Stimulated activated CD4-positive, alpha-beta T cell treated with anti-CD3 and anti-CD28 coated beads, Interleukin-12 subunit alpha, Interleukin-12 subunit beta, amount 100 ng/mL, for 24 hours (primary cell): Measurements from ENCODE around the gene CSH1.
"Not testable (repeated sequence)": the region's sequence is repeated elsewhere in the genome, so short reads cannot be mapped to it uniquely, and the experiment has no call there.

Source experiments
- DNase-seq, 2 experiments: peaks; one replicate each; pipeline ENCODE4 v3.0.0-alpha.2; 2020; ENCODE audit warnings: low read depth in 2 of 2

The CSH1 gene

GRCh38 chr17:63904796-63905195, 8.4 kb upstream of the CSH1 start:
- not testable (repeated sequence) for DNase-seq

GRCh38 chr17:63903787-63904201, 7.4 kb upstream of the CSH1 start:
- not testable (repeated sequence) for DNase-seq

DNA sequence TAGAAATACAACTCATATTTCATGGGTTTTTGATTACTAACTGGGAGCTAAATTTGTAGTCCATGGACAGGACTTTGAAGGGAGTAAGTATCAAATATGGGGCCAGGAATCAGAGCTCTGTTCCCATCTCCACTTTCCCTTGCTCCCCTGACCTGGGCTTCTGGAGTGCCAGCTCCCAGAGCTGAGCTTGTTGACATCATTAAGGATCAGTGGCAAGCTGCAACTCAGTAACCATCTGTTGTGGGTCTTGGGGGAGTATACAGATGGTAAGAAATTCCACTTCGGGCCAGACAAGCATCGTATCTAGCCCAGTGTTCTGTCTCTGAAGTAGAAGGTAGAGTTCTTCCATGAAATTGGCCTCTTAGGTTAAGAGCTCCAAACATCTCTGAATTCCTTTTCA, 5.6 kb upstream of the CSH1 start:
- DNase-seq = not testable (repeated sequence)

GRCh38 chr17:63898899-63899798, 2.8 kb upstream of the CSH1 start:
- DNase-seq = peak in 1 of 2 experiments; percentile 11

DNA sequence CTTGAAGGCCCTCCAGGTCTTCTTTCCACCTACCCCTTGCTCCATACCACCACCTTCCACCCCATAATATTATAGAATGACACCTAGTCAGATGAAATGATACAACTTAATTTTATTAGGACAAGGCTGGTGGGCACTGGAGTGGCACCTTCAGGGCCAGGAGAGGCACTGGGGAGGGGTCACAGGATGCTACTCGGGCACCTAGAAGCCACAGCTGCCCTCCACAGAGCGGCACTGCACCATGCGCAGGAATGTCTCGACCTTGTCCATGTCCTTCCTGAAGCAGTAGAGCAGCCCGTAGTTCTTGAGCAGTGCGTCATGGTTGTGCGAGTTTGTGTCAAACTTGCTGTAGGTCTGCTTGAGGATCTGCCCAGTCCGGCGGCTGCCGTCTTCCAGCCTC, 1.6 kb downstream of the CSH1 start:
- not testable (repeated sequence) for DNase-seq

DNA sequence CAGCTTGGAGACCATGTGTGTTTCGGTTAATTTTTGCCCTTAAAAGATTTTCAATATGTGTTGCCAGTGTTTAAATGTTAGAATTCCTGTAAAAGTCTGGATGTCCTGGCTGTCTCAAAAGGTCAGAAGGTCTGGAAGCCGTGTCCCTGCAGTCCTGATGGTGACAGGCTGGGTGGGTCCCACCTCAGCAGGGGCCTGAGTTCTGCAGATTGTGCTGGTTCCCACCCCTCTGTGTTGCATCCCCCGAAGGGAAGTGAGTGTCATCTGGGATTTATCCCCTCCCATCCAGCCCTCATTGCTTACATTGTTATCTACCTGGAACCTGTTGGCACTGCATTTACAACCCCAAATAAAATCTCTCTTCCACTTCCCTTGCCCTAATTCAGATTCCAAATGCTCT, 2.4 kb downstream of the CSH1 start:
- DNase-seq = not testable (repeated sequence)

DNA sequence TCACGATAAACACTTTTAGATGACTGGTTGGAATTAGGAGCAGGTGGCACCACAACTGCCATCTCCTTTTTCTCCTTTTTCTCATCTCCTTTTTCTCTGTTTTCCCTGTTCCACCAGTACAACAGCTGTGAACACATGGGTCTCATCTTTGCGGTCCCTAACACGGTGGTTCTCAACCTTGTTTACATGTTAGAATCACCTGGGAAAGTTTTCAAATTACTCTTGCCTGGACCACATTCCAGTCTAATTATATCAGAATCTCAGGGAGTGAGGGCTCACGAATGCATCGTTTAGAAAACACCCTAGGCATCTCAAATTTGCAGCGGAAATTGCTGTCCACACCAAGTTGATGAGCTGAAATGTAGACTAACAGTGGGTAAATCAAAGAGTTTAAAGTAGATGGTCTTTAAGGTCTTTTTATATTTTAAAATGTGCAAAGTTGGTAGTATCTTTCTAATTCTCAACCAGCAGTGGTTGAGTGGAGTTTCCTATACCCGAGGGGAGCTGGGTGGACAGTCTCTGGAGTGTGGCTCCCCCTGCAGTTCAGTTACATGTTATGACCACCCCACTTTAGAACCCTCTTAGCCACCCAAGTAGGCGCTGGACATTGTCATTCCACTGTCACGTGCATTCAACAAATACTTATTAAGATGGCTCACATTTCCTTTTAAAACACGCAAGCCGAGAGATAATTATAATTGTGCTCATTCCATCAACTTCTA, 3.9 kb downstream of the CSH1 start:
- DNase-seq = not testable (repeated sequence)

GRCh38 chr17:63889026-63889848, 7.1 kb downstream of the CSH1 start:
- DNase-seq = not testable (repeated sequence)

GRCh38 chr17:63885119-63885518, 11.3 kb downstream of the CSH1 start:
- not testable (repeated sequence) for DNase-seq

- not testable (repeated sequence) for DNase-seq
Observed at GRCh38 chr17:63882626-63883126, 13.7 kb downstream of the CSH1 start.

GRCh38 chr17:63881935-63882601, 14.3 kb downstream of the CSH1 start, which contains the start of gene GH2:
Gene GH2, minus strand, starts transcription at chr17:63881944. Its CDS starts 143 bp downstream, at chr17:63881801.
- DNase-seq = peak in 1 of 2 experiments; percentile 60

DNA sequence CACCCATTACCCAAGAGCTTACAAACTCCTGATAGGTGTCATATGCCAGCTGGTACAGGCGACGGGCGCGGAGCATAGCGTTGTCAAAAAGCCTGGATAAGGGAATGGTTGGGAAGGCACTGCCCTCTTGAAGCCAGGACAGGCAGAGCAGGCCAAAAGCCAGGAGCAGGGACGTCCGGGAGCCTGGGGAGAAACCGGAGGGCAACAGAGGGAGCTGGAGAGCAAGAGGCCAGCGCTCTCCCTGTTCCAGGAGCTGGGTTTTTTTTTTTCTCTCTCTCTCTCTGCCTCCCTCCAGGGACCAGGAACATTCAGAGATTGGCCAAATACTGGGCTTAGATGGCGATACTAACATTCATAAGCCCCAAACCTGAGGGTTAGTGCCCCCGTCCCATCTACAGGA, 15.0 kb downstream of the CSH1 start:
- not testable (repeated sequence) for DNase-seq

DNA sequence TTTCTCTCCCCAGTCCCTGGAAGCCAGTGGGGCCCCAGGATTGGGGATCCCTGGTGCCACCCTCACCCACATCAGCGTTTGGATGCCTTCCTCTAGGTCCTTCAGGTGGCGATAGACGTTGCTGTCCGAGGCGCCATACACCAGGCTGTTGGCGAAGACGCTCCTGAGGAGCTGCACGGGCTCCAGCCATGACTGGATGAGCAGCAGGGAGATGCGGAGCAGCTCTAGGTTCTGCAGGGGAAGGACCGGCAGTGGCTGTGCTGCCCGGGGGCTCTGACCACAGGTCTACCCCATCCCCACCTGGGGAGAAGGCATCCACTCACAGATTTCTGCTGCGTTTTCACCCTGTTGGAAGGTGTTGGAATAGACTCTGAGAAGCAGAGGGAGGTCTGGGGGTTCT, 15.7 kb downstream of the CSH1 start:
- no peak for DNase-seq

DNA sequence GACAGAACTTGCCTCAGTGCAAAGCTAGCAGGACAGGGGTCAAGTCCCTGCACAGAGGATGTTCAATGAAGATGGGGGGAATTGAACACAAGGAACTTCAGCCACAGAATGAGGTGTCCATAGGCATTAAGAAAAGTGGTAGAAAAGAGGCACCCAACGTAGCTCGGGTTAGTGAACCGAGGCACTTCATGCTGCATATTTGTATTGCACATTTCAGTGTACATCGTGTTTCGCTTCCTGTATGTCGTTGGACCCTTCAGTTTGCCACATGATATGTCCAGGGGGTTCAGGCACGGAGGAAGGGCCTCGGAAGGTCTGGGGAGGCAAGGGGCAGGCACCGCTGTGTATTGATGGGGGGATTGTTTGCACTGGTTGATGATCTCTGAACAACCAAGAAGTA, 18.0 kb downstream of the CSH1 start:
- not testable (repeated sequence) for DNase-seq

DNA sequence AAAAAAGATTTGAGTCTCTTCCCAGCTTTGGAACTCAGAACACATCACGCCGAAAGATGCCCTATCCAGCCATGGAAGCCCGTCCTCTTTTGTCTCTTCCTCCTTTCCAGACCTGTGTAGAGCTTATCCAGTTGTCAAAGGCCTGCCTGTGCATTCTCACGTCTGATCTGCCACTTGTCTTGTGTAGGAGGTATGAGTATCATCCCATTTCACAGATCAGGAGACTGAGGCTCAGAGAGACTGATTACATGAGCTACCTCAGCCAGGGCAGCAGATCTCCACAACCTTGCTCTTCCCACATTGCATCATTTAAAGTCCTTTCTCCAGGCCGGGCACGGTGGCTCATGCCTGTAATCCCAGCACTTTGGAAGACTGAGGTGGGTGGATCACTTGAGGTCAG, 21.7 kb downstream of the CSH1 start:
- DNase-seq = not testable (repeated sequence)

GRCh38 chr17:63874061-63874626, 22.2 kb downstream of the CSH1 start:
- DNase-seq = not testable (repeated sequence)

DNA sequence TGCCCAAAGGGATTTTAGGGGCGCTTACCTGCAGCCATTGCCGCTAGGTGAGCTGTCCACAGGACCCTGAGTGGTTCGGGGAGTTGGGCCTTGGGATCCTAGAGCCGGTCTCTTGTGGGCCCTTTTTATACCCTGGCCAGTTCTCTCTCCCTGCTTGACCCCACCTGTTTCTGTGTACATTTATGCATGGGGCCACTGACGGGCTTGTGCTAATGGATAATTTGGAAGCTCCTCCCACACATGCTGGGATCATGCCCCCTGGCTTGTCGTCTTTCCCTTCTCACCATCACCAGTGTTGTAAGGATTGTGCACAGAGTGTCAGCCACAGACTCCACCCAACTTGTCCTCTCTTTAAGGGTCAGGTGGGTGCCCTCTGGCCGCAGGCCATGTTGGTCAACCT, 22.8 kb downstream of the CSH1 start, which contains the start of gene CSH2:
Gene CSH2, minus strand, starts transcription at position 101 of the 400 bp plus-strand sequence. Its CDS starts 63 bp downstream, at position 38.
- not testable (repeated sequence) for DNase-seq

- not testable (repeated sequence) for DNase-seq
Observed at GRCh38 chr17:63871646-63872365, 24.6 kb downstream of the CSH1 start.

GRCh38 chr17:63870292-63870665, 26.1 kb downstream of the CSH1 start:
- not testable (repeated sequence) for DNase-seq
